Prostate gland (tissue), 2 donors: ENCODE measurements around the gene NCBP1. TPM values are rescaled to one million over a fixed set of nuclear protein-coding genes. Genes with fewer than 3 reads are reported as not detected.

ENCODE experiments used
- DNase-seq: peaks from one replicate; pipeline ENCODE4 v3.0.0-alpha.2; 2019; ENCODE audit warnings: low spot score
- H3K27ac ChIP-seq, 2 donors: fragments of 200-600 bp; sonication (generic); 2 replicates each; pipeline ENCODE4 v1.5.1; 2017 to 2019
- H3K27me3 ChIP-seq: fragments of 200-600 bp; sonication (generic); replicated peaks from 2 replicates; pipeline ENCODE4 v1.5.1; 2019; ENCODE audit not compliant: insufficient read depth
- H3K36me3 ChIP-seq, 2 donors: fragments of 200-600 bp; sonication (generic); 1 replicate in 1 of 2; 2 replicates in 1 of 2; pipeline versions ENCODE4 v1.5.1 to v1.8.1; 2017 to 2019
- H3K4me1 ChIP-seq: fragments of 200-600 bp; sonication (generic); replicated peaks from 2 replicates; pipeline ENCODE4 v1.5.1; 2019
- H3K4me3 ChIP-seq, 2 donors: fragments of 200-600 bp; sonication (generic); 2 replicates each; pipeline ENCODE4 v1.5.1; 2017 to 2019
- H3K9me3 ChIP-seq: fragments of 200-600 bp; sonication (generic); 2 replicates; pipeline ENCODE4 v1.5.1; 2017
- POLR2A ChIP-seq: fragments of 450-650 bp; IDR thresholded peaks from one replicate; pipeline ENCODE4 v1.6.1; 2016; ENCODE audit warnings: antibody characterized with exemption, mild to moderate bottlenecking
- POLR2AphosphoS5 ChIP-seq: sonication (generic); formaldehyde crosslinking; IDR thresholded peaks from one replicate; pipeline ENCODE4 v1.6.1; 2017; ENCODE audit warnings: antibody characterized with exemption
- WGBS: methylation state at CpG from one replicate; pipeline ENCODE4 v1.1.5; 2018; 5-methylcytosine and 5-hydroxymethylcytosine counted together
- intact Hi-C: fragments of 100-400 bp; cut with DNase I; formaldehyde crosslinking; loops from one replicate; pipeline ENCODE4 v1.14.2; 2022
- total RNA-seq, 2 donors: library from RNA; depleted of rRNA; stranded (reverse); fragments of >200 nt; gene quantifications; one replicate each; pipeline ENCODE4 v1.1.0, GENCODE V29; 2016
- TF ChIP-seq, protein P1 (sequence below), 4 experiments: fragments of 200-600 bp in 2 of 4; fragments of 450-650 bp in 2 of 4; sonication (generic) in 2 of 4; IDR thresholded peaks; 1 replicate in 3 of 4; 2 replicates in 1 of 4; pipeline ENCODE4 v1.5.1; 2016 to 2019; ENCODE audit warnings: antibody characterized with exemption in 4 of 4, mild to moderate bottlenecking in 2 of 4, moderate library complexity in 2 of 4

The NCBP1 gene
- total RNA-seq, 2 donors from 2014 or later: 18.1 to 18.3 TPM

DNA sequence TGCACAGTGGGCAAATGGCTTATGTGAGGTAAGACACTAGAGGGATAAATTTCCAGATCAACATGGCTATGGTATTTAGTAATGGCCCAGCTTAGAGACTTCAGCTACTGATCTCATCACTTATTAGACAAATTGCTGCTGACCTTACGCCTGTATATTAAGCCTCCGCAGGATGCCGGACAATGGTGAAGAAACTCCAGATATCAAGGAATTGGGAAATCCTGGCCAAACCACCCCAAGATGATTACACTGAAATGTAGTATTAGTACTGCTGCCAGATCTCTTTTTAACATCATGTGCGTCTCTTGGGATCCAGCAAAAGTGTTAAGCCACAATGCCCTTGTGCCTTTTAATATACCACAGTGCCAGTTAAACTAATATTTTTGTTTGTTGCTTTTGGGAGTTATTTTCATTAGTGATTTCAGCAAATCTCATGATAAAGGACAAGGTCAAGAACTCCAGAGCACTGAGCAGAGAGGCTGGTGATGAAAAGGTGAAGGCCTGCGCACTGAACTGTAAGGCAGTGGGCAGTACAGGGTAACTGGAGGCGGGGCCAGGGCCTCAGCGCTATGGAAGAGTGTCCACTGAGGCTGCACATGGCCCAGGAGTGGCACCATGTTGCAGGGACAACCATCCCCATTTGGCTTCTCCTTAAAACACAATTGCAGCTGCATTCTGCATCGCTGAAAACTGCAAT lies 32.9 kb upstream of the NCBP1 start:
- 94% methylated on average over 8 of the region's 8 CpGs for WGBS
- no peak overlapping the region for H3K4me3 ChIP-seq
- peaks cover 4 to 22% of the 10 kb centered on the region in 2 donors for H3K36me3 ChIP-seq
- no peaks in the 10 kb centered on the region for H3K27me3 ChIP-seq
- H3K9me3 ChIP-seq: no peaks in the 10 kb centered on the region
- no peaks in the 10 kb centered on the region for H3K4me1 ChIP-seq
- TF ChIP-seq, protein P1, sequence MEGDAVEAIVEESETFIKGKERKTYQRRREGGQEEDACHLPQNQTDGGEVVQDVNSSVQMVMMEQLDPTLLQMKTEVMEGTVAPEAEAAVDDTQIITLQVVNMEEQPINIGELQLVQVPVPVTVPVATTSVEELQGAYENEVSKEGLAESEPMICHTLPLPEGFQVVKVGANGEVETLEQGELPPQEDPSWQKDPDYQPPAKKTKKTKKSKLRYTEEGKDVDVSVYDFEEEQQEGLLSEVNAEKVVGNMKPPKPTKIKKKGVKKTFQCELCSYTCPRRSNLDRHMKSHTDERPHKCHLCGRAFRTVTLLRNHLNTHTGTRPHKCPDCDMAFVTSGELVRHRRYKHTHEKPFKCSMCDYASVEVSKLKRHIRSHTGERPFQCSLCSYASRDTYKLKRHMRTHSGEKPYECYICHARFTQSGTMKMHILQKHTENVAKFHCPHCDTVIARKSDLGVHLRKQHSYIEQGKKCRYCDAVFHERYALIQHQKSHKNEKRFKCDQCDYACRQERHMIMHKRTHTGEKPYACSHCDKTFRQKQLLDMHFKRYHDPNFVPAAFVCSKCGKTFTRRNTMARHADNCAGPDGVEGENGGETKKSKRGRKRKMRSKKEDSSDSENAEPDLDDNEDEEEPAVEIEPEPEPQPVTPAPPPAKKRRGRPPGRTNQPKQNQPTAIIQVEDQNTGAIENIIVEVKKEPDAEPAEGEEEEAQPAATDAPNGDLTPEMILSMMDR (IDR thresholded peaks at IDR 0.05): no peak
- TF ChIP-seq POLR2A (no peak), POLR2AphosphoS5 (no peak)
- intact Hi-C loops: no loop called here
- no peak for DNase-seq
- H3K27ac ChIP-seq: no peak overlapping the region

DNA sequence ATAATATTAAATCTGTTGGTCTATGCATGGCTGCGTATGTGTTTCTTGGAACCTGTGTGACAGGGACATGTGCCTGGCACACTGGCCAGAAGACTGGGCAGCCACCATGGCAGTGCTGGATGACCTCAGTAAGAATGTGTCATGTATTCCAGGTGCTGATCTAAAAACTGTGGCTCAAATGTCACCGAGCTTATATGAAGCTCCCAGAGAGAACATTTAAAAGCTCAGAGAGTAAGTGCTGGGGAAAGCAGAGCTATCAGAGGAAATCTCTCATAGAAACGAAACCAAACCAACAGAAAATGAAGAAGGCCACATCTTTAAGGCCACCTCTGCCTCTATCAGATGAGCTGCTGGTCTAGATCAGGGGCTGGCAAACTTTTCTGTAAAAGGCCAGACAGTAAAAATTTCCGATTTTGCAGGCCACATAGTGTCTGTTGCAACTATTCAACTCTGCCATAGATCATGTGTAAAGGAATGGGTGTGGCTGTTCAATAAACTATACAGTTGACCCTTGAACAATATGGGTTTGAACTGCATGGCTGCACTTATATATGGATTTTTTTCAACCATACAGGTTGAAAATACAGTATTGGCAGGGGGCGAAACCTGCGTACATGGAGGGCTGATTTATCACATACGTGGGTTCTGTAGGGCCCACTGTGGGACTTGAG lies 32.3 kb upstream of the NCBP1 start:
- Histone ChIP-seq H3K36me3 (peaks cover 4 to 22% of the 10 kb centered on the region in 2 donors), H3K4me3 (no peak overlapping the region), H3K9me3 (no peaks in the 10 kb centered on the region), H3K27ac (no peak overlapping the region), H3K4me1 (no peaks in the 10 kb centered on the region), H3K27me3 (no peaks in the 10 kb centered on the region)
- intact Hi-C loops: no loop called here
- no peak for DNase-seq
- WGBS: 91% methylated on average over 7 of the region's 7 CpGs
- no peak for TF ChIP-seq POLR2AphosphoS5
- TF ChIP-seq POLR2A: no peak
- TF ChIP-seq, protein P1 (IDR thresholded peaks at IDR 0.05): no peak

DNA sequence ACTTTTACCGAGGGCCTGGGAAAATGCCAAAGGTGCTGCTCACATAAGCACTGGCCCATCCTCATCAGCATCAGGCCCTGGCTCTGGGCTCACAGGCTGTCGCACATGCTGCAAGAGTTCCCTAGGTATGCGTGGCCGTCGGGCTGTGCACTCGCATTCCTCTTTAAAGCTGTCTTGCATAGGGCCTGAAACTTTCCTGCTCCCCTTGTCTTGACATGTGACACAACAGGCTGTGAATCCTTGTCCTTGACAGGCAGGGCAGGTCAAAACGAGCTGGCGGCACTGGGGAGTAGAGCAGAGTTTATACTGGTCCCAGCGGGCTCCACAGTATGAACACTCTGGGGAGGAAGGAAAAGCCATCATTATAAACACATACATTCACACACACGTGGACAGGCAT lies 31.2 kb upstream of the NCBP1 start:
- Histone ChIP-seq H3K4me1 (no peaks in the 10 kb centered on the region), H3K9me3 (no peaks in the 10 kb centered on the region), H3K4me3 (no peak overlapping the region), H3K27ac (no peak overlapping the region), H3K27me3 (no peaks in the 10 kb centered on the region), H3K36me3 (peaks cover 4 to 22% of the 10 kb centered on the region in 2 donors)
- whole genome bisulfite sequencing: 90% methylated on average over 10 of the region's 10 CpGs
- no peak for DNase-seq
- TF ChIP-seq, protein P1 (IDR thresholded peaks at IDR 0.05): no peak
- TF ChIP-seq POLR2AphosphoS5: no peak
- no peak for TF ChIP-seq POLR2A
- intact Hi-C loops: no loop called here

DNA sequence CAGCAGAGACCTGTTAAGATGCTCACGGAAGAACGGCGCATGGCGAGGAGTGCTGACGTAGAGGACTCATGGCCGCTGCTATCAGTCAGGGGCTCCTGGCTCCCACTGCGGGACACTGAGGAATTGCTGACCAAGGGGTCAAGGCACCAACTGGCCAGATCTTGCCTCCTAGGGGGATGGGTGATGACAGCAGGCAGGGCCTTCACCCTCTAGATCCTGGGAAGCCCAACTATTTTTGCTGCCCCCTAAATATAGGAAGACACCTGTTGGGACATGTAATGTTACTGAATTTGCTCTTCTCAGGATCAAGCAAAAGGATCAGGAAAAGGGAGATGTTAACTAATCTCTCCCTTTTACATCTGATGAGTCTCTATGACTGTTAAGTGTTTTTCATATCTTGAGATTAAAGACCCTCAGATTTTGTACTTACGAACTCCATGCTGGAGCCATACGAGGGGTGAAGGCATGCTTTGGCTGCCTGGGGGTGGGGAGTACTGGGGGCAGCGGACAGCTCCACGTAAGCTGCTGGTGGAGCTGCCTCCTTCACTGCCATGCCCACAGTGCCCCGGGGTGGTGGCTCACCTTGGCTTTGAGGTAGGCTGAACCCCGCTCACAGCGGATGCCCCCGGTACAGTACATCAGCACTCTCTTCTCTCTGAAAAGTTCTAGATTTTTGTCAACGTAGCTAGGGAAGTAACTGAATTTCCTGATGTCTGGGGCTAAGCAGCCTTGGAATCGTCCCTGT lies 28.5 kb upstream of the NCBP1 start:
- DNase-seq: no peak
- H3K27me3 ChIP-seq: no peaks in the 10 kb centered on the region
- no peak overlapping the region for H3K4me3 ChIP-seq
- H3K9me3 ChIP-seq: no peaks in the 10 kb centered on the region
- TF ChIP-seq POLR2A: no peak
- TF ChIP-seq, protein P1 (IDR thresholded peaks at IDR 0.05): no peak
- no peak for TF ChIP-seq POLR2AphosphoS5
- H3K36me3 ChIP-seq: peaks cover 4 to 22% of the 10 kb centered on the region in 2 donors
- no peaks in the 10 kb centered on the region for H3K4me1 ChIP-seq
- intact Hi-C loops: no loop called here
- no peak overlapping the region for H3K27ac ChIP-seq
- 91% methylated on average over 17 of the region's 17 CpGs for WGBS
